GM12878 (cell line): ENCODE data around the gene UBAC2. TPM values are rescaled to one million over a fixed set of nuclear protein-coding genes. Genes with fewer than 3 reads are reported as not detected.

Experiments
- CREM ChIP-seq: IDR thresholded peaks from 2 replicates; pipeline ENCODE4 v1.6.1; 2014; ENCODE audit warnings: antibody characterized with exemption, low read depth
- KAT2A ChIP-seq: conservative IDR thresholded peaks from 2 replicates; pipeline ENCODE4 v1.6.1; 2011; ENCODE audit warnings: low read depth, low read length; ENCODE audit not compliant: control insufficient read depth
- NKRF ChIP-seq: fragments of 450-650 bp; conservative IDR thresholded peaks from 2 replicates; pipeline ENCODE4 v1.6.1; 2017; ENCODE audit warnings: mild to moderate bottlenecking, moderate library complexity
- NR2C1 ChIP-seq: fragments of 450-650 bp; IDR thresholded peaks from 2 replicates; pipeline ENCODE4 v1.6.1; 2017; ENCODE audit warnings: antibody characterized with exemption, mild to moderate bottlenecking, moderate library complexity
- POLR2AphosphoS5 ChIP-seq: IDR thresholded peaks from 2 replicates; pipeline ENCODE4 v1.6.1; 2011; ENCODE audit warnings: mild to moderate bottlenecking, low read length, inconsistent platforms
- PRDM15 ChIP-seq: fragments of 450-650 bp; formaldehyde crosslinking; IDR thresholded peaks from 2 replicates; pipeline ENCODE4 v1.4.0; 2020; ENCODE audit warnings: mild to moderate bottlenecking, moderate library complexity
- RELB ChIP-seq: fragments of 450-650 bp; IDR thresholded peaks from 2 replicates; pipeline ENCODE4 v1.6.1; 2017; ENCODE audit warnings: low read depth, mild to moderate bottlenecking, moderate library complexity
- SMAD5 ChIP-seq: IDR thresholded peaks from 2 replicates; pipeline ENCODE4 v1.6.1; 2016; ENCODE audit warnings: antibody characterized with exemption, low read depth
- USF1 ChIP-seq: IDR thresholded peaks from 2 replicates; pipeline ENCODE4 v1.6.1; 2011; ENCODE audit warnings: borderline replicate concordance, low read depth, mild to moderate bottlenecking, moderate library complexity, mixed read lengths, low read length; ENCODE audit not compliant: insufficient read depth; ENCODE audit errors: extremely low read length
- USF2 ChIP-seq: IDR thresholded peaks from 2 replicates; pipeline ENCODE4 v1.6.1; 2011; ENCODE audit warnings: low read depth, low read length, improper control_type of control experiment, borderline replicate concordance
- polyA plus RNA-seq, 11 experiments: library from polyadenylated mRNA; depleted of rRNA in 4 of 11; unstranded in 6 of 11; stranded (reverse) in 5 of 11; fragments of >200 nt; fragmentation: Nextera tagmentation in 4 of 11; fragmentation: Illumina TruSeq in 1 of 11; extraction: Ambion mirVana in 4 of 11; extraction: Trizol in 1 of 11; gene quantifications; 1 replicate in 1 of 11; 2 replicates in 10 of 11; pipeline versions ENCODE4 v1.2.1 to v1.2.3, GENCODE V29; 2011 to 2016; ENCODE audit warnings: inconsistent platforms in 2 of 11, missing spikeins in 2 of 11, low read depth in 1 of 11
- total RNA-seq, 4 experiments: library from RNA; depleted of rRNA in 3 of 4; stranded (reverse); fragments of >200 nt in 3 of 4; fragmentation: Illumina TruSeq in 1 of 4; extraction: Trizol in 1 of 4; gene quantifications; 2 replicates each; pipeline versions ENCODE4 v1.2.1 to v1.2.3, GENCODE V29; 2013 to 2021

UBAC2 gene
- total and polyA plus RNA-seq, 10 of the 15 experiments (the other 5 are each of a cell fraction or from before 2014, with no cell fraction given): 3.0 to 54.6 (median 17.4) TPM

GRCh38 chr13:99301913-99302636 lies 101.4 kb downstream of the UBAC2 start (continued):
- TF ChIP-seq USF1 (no peak), PRDM15 (no peak), KAT2A (no peak), CREM (no peak), NKRF (no peak), NR2C1 (no peak), USF2 (no peak), SMAD5 (no peak), RELB (0 out of 2 replicates have a peak, but pooled peaks have one; percentile 26), POLR2AphosphoS5 (peak; percentile 54)
